GM19025 (cell line): ENCODE measurements around the gene LARP4B.
"Not testable (repeated sequence)": the region's sequence is repeated elsewhere in the genome, so short reads cannot be mapped to it uniquely, and the experiment has no call there.

Experiments used
- ATAC-seq: cut with Tn5 transposase; IDR thresholded peaks from one replicate; pipeline ENCODE4 v1.9.1; 2021; ENCODE audit warnings: mild to moderate bottlenecking, low read depth, moderate library complexity; ENCODE audit not compliant: unreplicated experiment

Gene LARP4B

GRCh38 chr10:958856-959255 lies 27.4 kb upstream of the LARP4B start:
- ATAC-seq = no peak

- ATAC-seq = no peak
Observed at GRCh38 chr10:958106-958505, 26.6 kb upstream of the LARP4B start.

GRCh38 chr10:955820-956217 lies 24.3 kb upstream of the LARP4B start:
- no peak for ATAC-seq

- ATAC-seq = no peak
Observed at GRCh38 chr10:955127-955819, 23.8 kb upstream of the LARP4B start.

GRCh38 chr10:954396-954795 lies 22.9 kb upstream of the LARP4B start:
- ATAC-seq = no peak

- ATAC-seq = no peak
Observed at GRCh38 chr10:953836-954235, 22.3 kb upstream of the LARP4B start.

- ATAC-seq = no peak
Observed at GRCh38 chr10:949446-949845, 17.9 kb upstream of the LARP4B start.

- no peak for ATAC-seq
Observed at GRCh38 chr10:948347-948746, 16.8 kb upstream of the LARP4B start.

- ATAC-seq = no peak
Observed at GRCh38 chr10:947881-948280, 16.4 kb upstream of the LARP4B start.

GRCh38 chr10:947051-947450 lies 15.5 kb upstream of the LARP4B start:
- no peak for ATAC-seq

GRCh38 chr10:945778-946177 lies 14.3 kb upstream of the LARP4B start:
- no peak for ATAC-seq

GRCh38 chr10:944034-944831 lies 12.7 kb upstream of the LARP4B start:
- ATAC-seq = no peak

GRCh38 chr10:943334-944033 lies 12.0 kb upstream of the LARP4B start:
- ATAC-seq = no peak

GRCh38 chr10:938941-939678 lies 7.6 kb upstream of the LARP4B start:
- no peak for ATAC-seq

- no peak for ATAC-seq
Observed at GRCh38 chr10:934746-935406, 3.4 kb upstream of the LARP4B start.

GRCh38 chr10:934165-934564 lies 2.7 kb upstream of the LARP4B start:
- ATAC-seq = not testable (repeated sequence)

GRCh38 chr10:932589-932988 lies 1.1 kb upstream of the LARP4B start:
- ATAC-seq = no peak

- no peak for ATAC-seq
Observed at GRCh38 chr10:930625-931325, 730 bp downstream of the LARP4B start.

GRCh38 chr10:929960-930624 lies 1.4 kb downstream of the LARP4B start:
- ATAC-seq = no peak
